SU-DHL-6 (cell line): ENCODE data around the gene EIF4A3.

Experiments used
- CTCF ChIP-seq: fragments of 200-600 bp; sonication (generic); IDR thresholded peaks from one replicate; pipeline ENCODE4 v1.5.1; 2017; ENCODE audit warnings: antibody characterized with exemption, mild to moderate bottlenecking, low read length, moderate library complexity; ENCODE audit not compliant: insufficient read depth, poor library complexity, severe bottlenecking
- EZH2phosphoT487 ChIP-seq: fragments of 200-600 bp; sonication (generic), shearing (Covaris generic); conservative IDR thresholded peaks from 2 replicates; pipeline ENCODE4 v1.6.1; 2018; ENCODE audit warnings: mild to moderate bottlenecking, antibody characterized with exemption, low read length, moderate library complexity, mixed read lengths

GRCh38 chr17:80108036-80108971, 38.6 kb downstream of the EIF4A3 start:
- TF ChIP-seq CTCF (no peak), EZH2phosphoT487 (no peak)
